HCT116 (cell line): ENCODE measurements around the gene AASDH. TPM values are rescaled to one million over a fixed set of nuclear protein-coding genes. Genes with fewer than 3 reads are reported as not detected.

Source experiments
- ATAC-seq: fragments of 200-7000 bp; cut with Tn5 transposase; 2 replicates; pipeline ENCODE4 v1.9.1; 2020; ENCODE audit warnings: mild to moderate bottlenecking, moderate library complexity
- BruUV-seq: library from RNA; stranded (reverse); fragments of 400-500 nt; replicated peaks from 2 replicates; lab custom pipeline; 2021; lab: Mats Ljungman, UMichigan
- CTCF ChIA-PET: fragments of 300-600 bp; sonication (Branson Sonifier 250); formaldehyde crosslinking; loops from one replicate; lab custom pipeline; 2021; ENCODE audit warnings: antibody characterized with exemption; lab: Charles Lee
- POLR2A ChIA-PET: fragments of 300-600, 350-600 bp; sonication (Branson Sonifier 250); formaldehyde crosslinking; loops from one replicate; lab custom pipeline; 2021; ENCODE audit warnings: antibody characterized with exemption; lab: Charles Lee
- RAD21 ChIA-PET, 2 experiments: fragments of 300-600 bp; sonication (Branson Sonifier 250); formaldehyde crosslinking; loops; one replicate each; lab custom pipeline; 2023; ENCODE audit warnings: low total read pairs in 2 of 2; ENCODE audit not compliant: uncharacterized antibody in 2 of 2, unreplicated experiment in 2 of 2, low non-redundant PET in 1 of 2; lab: Charles Lee
- DNase-seq: peaks from one replicate; pipeline ENCODE4 v3.0.0-alpha.2; 2010; ENCODE audit warnings: low read depth, low spot score
- H2AFZ ChIP-seq: fragments of 200-600 bp; shearing (Covaris generic), sonication (generic); 2 replicates; pipeline ENCODE4 v1.6.1; 2017; ENCODE audit warnings: low read depth, mixed run types, mixed read lengths, antibody characterized with exemption, low read length; ENCODE audit not compliant: poor library complexity, severe bottlenecking
- H3K27ac ChIP-seq: 2 replicates; pipeline ENCODE4 v1.5.1; 2012; ENCODE audit warnings: low read depth, low read length
- H3K27me3 ChIP-seq: fragments of 200-600 bp; sonication (generic); 2 replicates; pipeline ENCODE4 v1.6.1; 2016; ENCODE audit warnings: mixed run types, low read length, mixed read lengths; ENCODE audit not compliant: insufficient read depth
- H3K36me3 ChIP-seq, 2 experiments: fragments of 200-500 bp in 1 of 2; fragments of 200-600 bp in 1 of 2; sonication (Bioruptor generic) in 1 of 2; sonication (generic) in 1 of 2; 2 replicates each; pipeline versions ENCODE4 v1.5.1 to v1.6.1; 2014 to 2016; ENCODE audit warnings: low read length in 2 of 2, inconsistent platforms in 1 of 2, mixed read lengths in 1 of 2, mixed run types in 1 of 2; ENCODE audit not compliant: insufficient read depth in 2 of 2, control insufficient read depth in 1 of 2
- H3K4me1 ChIP-seq, 2 experiments: fragments of 200-600 bp in 1 of 2; sonication (generic) in 1 of 2; 2 replicates each; pipeline versions ENCODE4 v1.5.1 to v1.6.1; 2012 to 2017; ENCODE audit warnings: low read length in 2 of 2, inconsistent platforms in 1 of 2, mild to moderate bottlenecking in 1 of 2, mixed read lengths in 1 of 2, mixed run types in 1 of 2, moderate library complexity in 1 of 2; ENCODE audit not compliant: insufficient read depth in 2 of 2, control insufficient read depth in 1 of 2
- H3K4me2 ChIP-seq: fragments of 200-600 bp; sonication (generic); 2 replicates; pipeline ENCODE4 v1.6.1; 2017; ENCODE audit warnings: mixed run types, low read length, mixed read lengths
- H3K4me3 ChIP-seq, 2 experiments: fragments of 200-600 bp in 1 of 2; sonication (generic) in 1 of 2; replicated peaks in 1 of 2; 2 replicates each; pipeline ENCODE4 v1.5.1; 2011 to 2016; ENCODE audit warnings: low read length in 2 of 2, control low read depth in 1 of 2, low read depth in 1 of 2, mild to moderate bottlenecking in 1 of 2, mixed read lengths in 1 of 2, mixed run types in 1 of 2
- H3K79me2 ChIP-seq: fragments of 200-600 bp; sonication (generic); 2 replicates; pipeline ENCODE4 v1.6.1; 2017; ENCODE audit warnings: mild to moderate bottlenecking, mixed run types, low read length, moderate library complexity, mixed read lengths; ENCODE audit not compliant: insufficient read depth
- H3K9ac ChIP-seq: fragments of 200-600 bp; sonication (generic); 2 replicates; pipeline ENCODE4 v1.6.1; 2016; ENCODE audit warnings: low read length, mixed read lengths
- H3K9me2 ChIP-seq: fragments of 200-600 bp; sonication (generic), shearing (Covaris generic); 2 replicates; pipeline ENCODE4 v1.6.1; 2017; ENCODE audit warnings: mixed run types, mild to moderate bottlenecking, moderate library complexity; ENCODE audit not compliant: insufficient read depth
- H3K9me3 ChIP-seq, 2 experiments: fragments of 200-500 bp in 1 of 2; fragments of 200-600 bp in 1 of 2; sonication (Bioruptor generic) in 1 of 2; sonication (generic) in 1 of 2; 2 replicates each; pipeline ENCODE4 v1.6.1; 2014 to 2017; ENCODE audit warnings: low read length in 2 of 2, mixed read lengths in 2 of 2, inconsistent platforms in 1 of 2, low read depth in 1 of 2, mild to moderate bottlenecking in 1 of 2, mixed run types in 1 of 2, moderate library complexity in 1 of 2; ENCODE audit not compliant: control insufficient read depth in 1 of 2, insufficient read depth in 1 of 2
- H4K20me1 ChIP-seq: fragments of 200-600 bp; sonication (generic), shearing (Covaris generic); 2 replicates; pipeline ENCODE4 v1.6.1; 2017; ENCODE audit warnings: mixed run types, mild to moderate bottlenecking, moderate library complexity; ENCODE audit not compliant: insufficient read depth
- ELF1 ChIP-seq: IDR thresholded peaks from 2 replicates; pipeline ENCODE4 v1.6.1; 2012; ENCODE audit warnings: low read depth, borderline replicate concordance
- EZH2phosphoT487 ChIP-seq: fragments of 200-600 bp; IDR thresholded peaks from 2 replicates; pipeline ENCODE4 v1.6.1; 2018; ENCODE audit warnings: antibody characterized with exemption, borderline replicate concordance
- POLR2A ChIP-seq: IDR thresholded peaks from 2 replicates; pipeline ENCODE4 v1.7.0; 2011; ENCODE audit warnings: borderline replicate concordance; ENCODE audit not compliant: insufficient read depth, insufficient read length; ENCODE audit errors: extremely low read depth
- ZNF274 ChIP-seq: fragments of 200-500 bp; sonication (Bioruptor generic); IDR thresholded peaks from 2 replicates; pipeline ENCODE4 v1.6.1; 2014; ENCODE audit warnings: mild to moderate bottlenecking, low read depth, low read length, inconsistent platforms
- intact Hi-C: fragments of 100-400 bp; cut with micrococcal nuclease; formaldehyde crosslinking; loops from 2 replicates; pipeline ENCODE4 v1.10.0; 2022
- total RNA-seq: library from RNA; stranded (reverse); gene quantifications from one replicate; pipeline ENCODE4 v1.2.1, GENCODE V29; 2021; ENCODE audit not compliant: unreplicated experiment

AASDH gene
- total RNA-seq, 1 experiment from 2014 or later, result 13.7 TPM

DNA sequence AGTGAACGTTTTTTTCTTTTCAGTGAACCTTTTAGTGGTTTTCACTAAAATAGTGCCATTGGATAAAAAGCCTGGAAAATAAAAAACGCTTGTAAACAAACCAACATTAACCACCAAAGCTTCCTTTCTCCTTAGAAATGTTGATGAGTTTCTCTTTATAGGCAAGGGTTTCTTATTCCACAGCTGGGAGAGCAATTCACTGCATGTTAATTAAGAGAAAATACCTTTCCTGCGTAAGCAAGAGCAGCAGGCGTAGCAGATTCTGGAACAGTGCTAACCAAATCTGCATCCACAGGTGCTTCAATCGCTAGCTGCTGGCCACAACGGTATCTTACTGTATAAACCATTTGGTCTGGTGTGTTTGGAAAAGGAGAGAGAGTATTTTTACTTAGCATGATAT, 13.3 kb upstream of the AASDH start:
- intact Hi-C loops, result no loop called here
- ATAC-seq, result no peak
- RAD21 ChIA-PET, result no interaction called here
- Histone ChIP-seq H3K79me2 (peaks cover 44% of the 10 kb centered on the region), H3K4me3 (no peak overlapping the region), H3K9me2 (no peaks in the 10 kb centered on the region), H3K9ac (no peak overlapping the region), H3K4me2 (no peak overlapping the region), H3K36me3 (peaks cover 58 to 61% of the 10 kb centered on the region in 2 experiments), H3K27me3 (no peaks in the 10 kb centered on the region), H3K4me1 (no peaks in the 10 kb centered on the region), H2AFZ (no peak overlapping the region), H4K20me1 (peaks cover 8% of the 10 kb centered on the region), H3K27ac (no peak overlapping the region)
- no TSS peak for BruUV-seq
- POLR2A ChIA-PET, result no interaction called here
- no peak for DNase-seq
- CTCF ChIA-PET, result no interaction called here
- no peak for TF ChIP-seq ZNF274
- TF ChIP-seq, all 23 proteins: peak for 0
- H3K9me3 ChIP-seq, result no peaks in the 10 kb centered on the region

DNA sequence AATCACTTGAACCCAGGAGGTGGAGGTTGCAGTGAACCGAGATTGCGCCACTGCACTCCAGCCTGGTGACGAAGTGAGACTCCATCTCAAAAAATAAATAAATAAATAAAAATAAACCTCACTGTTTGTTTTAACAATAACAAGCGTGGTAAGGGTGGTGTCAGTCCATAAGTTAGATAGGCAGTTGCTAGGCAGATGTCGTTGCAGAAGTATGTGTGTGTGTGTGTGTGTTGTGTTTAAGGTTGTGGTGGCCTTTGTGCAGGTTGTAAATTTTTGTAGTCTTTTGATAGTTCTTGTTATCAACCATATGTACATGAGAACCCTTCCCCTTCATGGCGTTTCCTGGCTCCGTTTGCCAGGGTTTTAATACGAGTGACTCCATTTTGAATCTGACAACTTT, 4.0 kb upstream of the AASDH start:
- ChIA-PET RAD21 (no interaction called here), CTCF (no interaction called here)
- Histone ChIP-seq H3K36me3 (peaks cover 2 to 12% of the 10 kb centered on the region in 2 experiments; a peak in 3 of 4 replicates), H3K9me3 (no peaks in the 10 kb centered on the region), H4K20me1 (no peaks in the 10 kb centered on the region), H3K79me2 (peaks cover 16% of the 10 kb centered on the region), H3K9ac (no peak overlapping the region)
- no peak for TF ChIP-seq POLR2A
- TF ChIP-seq, all 23 proteins: peak for 0
- Histone ChIP-seq H3K4me3 (no peak overlapping the region), H3K27ac (no peak overlapping the region), H3K9me2 (no peaks in the 10 kb centered on the region), H3K4me2 (no peak overlapping the region), H2AFZ (no peak overlapping the region), H3K4me1 (peaks cover 4 to 9% of the 10 kb centered on the region in 2 experiments; a peak in 2 of 4 replicates), H3K27me3 (no peaks in the 10 kb centered on the region)
- DNase-seq (no peak), ATAC-seq (no peak)
- BruUV-seq, result no TSS peak
- POLR2A ChIA-PET, result no interaction called here
- intact Hi-C loops, result no loop called here

DNA sequence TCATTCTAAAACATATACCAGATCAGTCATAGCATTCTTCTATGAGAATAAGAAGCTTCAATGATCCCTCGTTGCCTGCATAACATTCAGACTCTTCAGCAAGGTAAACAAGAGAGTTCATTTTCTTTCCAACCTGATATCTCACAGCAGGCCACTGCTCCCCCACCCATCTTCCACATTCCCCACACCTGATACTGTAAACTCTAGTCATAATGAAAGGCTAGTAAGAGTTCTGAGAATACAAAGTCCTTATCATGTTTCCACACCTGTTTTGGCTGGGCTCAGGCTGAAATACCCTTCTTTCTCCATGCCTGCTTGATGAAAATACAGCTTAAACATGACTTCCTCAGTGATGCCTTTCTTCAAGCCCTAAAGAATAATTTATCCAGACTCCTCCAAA, 2.3 kb upstream of the AASDH start:
- Histone ChIP-seq H3K9ac (no peak overlapping the region), H3K79me2 (peaks cover 22% of the 10 kb centered on the region), H3K9me3 (no peaks in the 10 kb centered on the region), H2AFZ (no peak overlapping the region), H3K4me1 (peaks cover 7 to 15% of the 10 kb centered on the region in 2 experiments; a peak in 3 of 4 replicates)
- CTCF ChIA-PET, result no interaction called here
- DNase-seq (no peak), ATAC-seq (no peak)
- no TSS peak for BruUV-seq
- intact Hi-C loops, result no loop called here
- POLR2A ChIA-PET, result no interaction called here
- TF ChIP-seq ZNF274 (no peak), EZH2phosphoT487 (no peak), ELF1 (no peak)
- TF ChIP-seq, all 23 proteins: peak for 0
- Histone ChIP-seq H3K9me2 (no peaks in the 10 kb centered on the region), H4K20me1 (no peaks in the 10 kb centered on the region), H3K36me3 (peaks cover 0 to 3% of the 10 kb centered on the region in 2 experiments; a peak in 3 of 4 replicates), H3K27me3 (no peaks in the 10 kb centered on the region), H3K4me3 (no peak overlapping the region), H3K27ac (no peak overlapping the region), H3K4me2 (no peak overlapping the region)
- RAD21 ChIA-PET, result no interaction called here
